Right cardiac atrium (tissue), 5 donors: ENCODE results near the gene KIF25. TPM values are rescaled to one million over a fixed set of nuclear protein-coding genes. Genes with fewer than 3 reads are reported as not detected.

Experiments used
- ATAC-seq, 2 donors: fragments of 200-7000 bp; cut with Tn5 transposase; one replicate each; pipeline versions ENCODE4 v1.8.0 to v1.9.1; 2020; ENCODE audit warnings: moderate library complexity in 2 of 2, mild to moderate bottlenecking in 1 of 2
- DNase-seq, 3 donors: peaks; one replicate each; pipeline ENCODE4 v3.0.0-alpha.2; 2020
- H3K27ac ChIP-seq: one replicate; pipeline ENCODE4 v1.5.1; 2013; ENCODE audit warnings: mild to moderate bottlenecking, low read length, control low read depth, moderate library complexity
- H3K27me3 ChIP-seq: one replicate; pipeline ENCODE4 v1.6.1; 2013; ENCODE audit not compliant: control insufficient read depth, insufficient read depth
- H3K4me1 ChIP-seq: one replicate; pipeline ENCODE4 v1.6.1; 2013; ENCODE audit warnings: low read length; ENCODE audit not compliant: control insufficient read depth, insufficient read depth
- H3K4me3 ChIP-seq: one replicate; pipeline ENCODE4 v1.5.1; 2013; ENCODE audit warnings: low read length, control low read depth
- H3K9me3 ChIP-seq: one replicate; pipeline ENCODE4 v1.6.1; 2013; ENCODE audit warnings: low read length; ENCODE audit not compliant: control insufficient read depth
- WGBS: extraction: QIAGEN DNeasy Blood & Tissue Kit; methylation state at CpG from one replicate; pipeline ENCODE4 v1.1.7; 2013; 5-methylcytosine and 5-hydroxymethylcytosine counted together
- intact Hi-C, 4 donors: fragments of 100-400 bp; cut with DNase I; formaldehyde crosslinking; loops; one replicate each; pipeline versions ENCODE4 v1.11.0 to v1.14.0; 2022 to 2023
- polyA plus RNA-seq: library from polyadenylated mRNA; stranded (reverse); fragments of 200-250 nt; gene quantifications from one replicate; pipeline ENCODE4 v1.2.3, GENCODE V29; 2013
- total RNA-seq, 4 donors: library from RNA; stranded (reverse); fragmentation: NEBNext Ultra II Directional; extraction: Animal tissue kit (Norgen Biotek cat#: 25700); gene quantifications; one replicate each; pipeline ENCODE4 v1.2.1, GENCODE V29; 2021
- donor health status: healthy with polysubstance abuse.
- donor health status: DM: no; HTN: yes; CAD: no.
- donor health status: DM: no; HTN: no; CAD: no.
- donor health status: DM: no; HTN: yes; CAD: no; lungs with severe emphysema.
- donor health status: DM: yes; HTN: yes; CAD: no.

The KIF25 gene
- total and polyA plus RNA-seq, 5 donors, result 0.25 to 0.29 TPM; not detected in 3

DNA sequence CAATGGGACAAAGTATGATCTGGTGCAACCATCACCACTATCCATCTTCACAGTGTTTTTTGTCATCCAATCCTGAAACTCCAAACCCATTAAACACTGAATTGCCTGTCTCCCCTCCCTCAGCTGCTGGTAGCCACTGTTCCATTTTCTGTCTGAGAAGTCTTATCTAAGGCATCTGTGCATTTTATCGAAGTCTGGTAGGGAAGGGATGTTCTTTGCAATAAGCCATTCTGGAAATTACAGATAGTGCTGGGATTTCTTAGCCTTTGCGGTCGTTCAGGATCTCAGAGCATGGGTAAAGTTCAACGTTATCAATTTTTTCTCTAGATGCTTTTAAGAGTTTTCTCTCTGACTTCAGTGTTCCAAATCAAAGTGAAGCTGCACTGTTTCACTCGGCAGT is 24.1 kb downstream of the KIF25 start:
- no peak for DNase-seq
- intact Hi-C loops, result no loop called here
- ATAC-seq, result no peak
- WGBS, result 73% methylated on average over 5 of the region's 5 CpGs
- Histone ChIP-seq H3K27ac (no peak overlapping the region), H3K4me3 (no peak overlapping the region), H3K27me3 (no peaks in the 10 kb centered on the region), H3K9me3 (no peaks in the 10 kb centered on the region), H3K4me1 (no peaks in the 10 kb centered on the region)

GRCh38 chr6:168022488-168023321 is 25.2 kb downstream of the KIF25 start:
- no peaks in the 10 kb centered on the region for H3K27me3 ChIP-seq
- H3K4me3 ChIP-seq, result no peak overlapping the region
- H3K27ac ChIP-seq, result no peak overlapping the region
- DNase-seq, result no peak
- 88% methylated on average over 7 of the region's 7 CpGs for WGBS
- intact Hi-C loops, result no loop called here
- H3K9me3 ChIP-seq, result no peaks in the 10 kb centered on the region
- no peaks in the 10 kb centered on the region for H3K4me1 ChIP-seq
- ATAC-seq, result no peak

GRCh38 chr6:168024951-168025510 is 27.6 kb downstream of the KIF25 start:
- no peaks in the 10 kb centered on the region for H3K4me1 ChIP-seq
- no peaks in the 10 kb centered on the region for H3K9me3 ChIP-seq
- WGBS, result 88% methylated on average over 18 of the region's 18 CpGs
- no peak for DNase-seq
- intact Hi-C loops, result no loop called here
- H3K4me3 ChIP-seq, result no peak overlapping the region
- no peaks in the 10 kb centered on the region for H3K27me3 ChIP-seq
- no peak overlapping the region for H3K27ac ChIP-seq
- ATAC-seq, result no peak

GRCh38 chr6:168025831-168026710 is 28.6 kb downstream of the KIF25 start:
- no peak for DNase-seq
- Histone ChIP-seq H3K27ac (no peak overlapping the region), H3K4me1 (no peaks in the 10 kb centered on the region), H3K4me3 (no peak overlapping the region), H3K27me3 (no peaks in the 10 kb centered on the region), H3K9me3 (no peaks in the 10 kb centered on the region)
- intact Hi-C loops, result no loop called here
- 89% methylated on average over 20 of the region's 20 CpGs for WGBS
- no peak for ATAC-seq

DNA sequence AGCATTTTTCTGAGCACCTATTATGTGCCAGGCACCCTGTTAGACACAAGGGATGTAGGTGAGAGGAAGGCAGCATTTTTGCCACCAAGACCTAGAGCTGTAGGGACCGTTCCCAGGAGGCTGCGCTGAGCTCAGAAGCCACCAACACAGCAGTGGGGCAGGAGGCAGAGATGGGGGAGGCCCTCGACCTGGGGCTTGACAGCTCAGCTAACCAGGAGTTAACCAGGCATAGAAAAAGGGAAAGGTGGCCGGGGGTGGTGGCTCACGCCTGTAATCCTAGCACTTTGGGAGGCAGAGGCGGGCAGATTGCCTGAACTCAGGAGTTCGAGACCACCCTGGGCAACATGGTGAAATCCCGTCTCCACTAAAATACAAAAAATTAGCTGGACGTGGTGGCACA is 29.5 kb downstream of the KIF25 start:
- H3K9me3 ChIP-seq, result no peaks in the 10 kb centered on the region
- no peak for ATAC-seq
- peaks cover 3% of the 10 kb centered on the region for H3K4me1 ChIP-seq
- no peak overlapping the region for H3K4me3 ChIP-seq
- H3K27me3 ChIP-seq, result no peaks in the 10 kb centered on the region
- WGBS, result 96% methylated on average over 9 of the region's 9 CpGs
- no peak overlapping the region for H3K27ac ChIP-seq
- intact Hi-C loops, result no loop called here
- DNase-seq, result no peak

GRCh38 chr6:168027521-168027920 is 30.1 kb downstream of the KIF25 start:
- WGBS, result 93% methylated on average over 16 of the region's 16 CpGs
- H3K9me3 ChIP-seq, result no peaks in the 10 kb centered on the region
- ATAC-seq (no peak), DNase-seq (no peak)
- no peak overlapping the region for H3K4me3 ChIP-seq
- intact Hi-C loops, result no loop called here
- H3K27me3 ChIP-seq, result no peaks in the 10 kb centered on the region
- H3K4me1 ChIP-seq, result peaks cover 4% of the 10 kb centered on the region
- H3K27ac ChIP-seq, result no peak overlapping the region

GRCh38 chr6:168028181-168028580 is 30.7 kb downstream of the KIF25 start:
- Histone ChIP-seq H3K9me3 (no peaks in the 10 kb centered on the region), H3K27me3 (no peaks in the 10 kb centered on the region), H3K4me3 (no peak overlapping the region), H3K27ac (no peak overlapping the region), H3K4me1 (peaks cover 4% of the 10 kb centered on the region)
- intact Hi-C loops, result no loop called here
- no peak for ATAC-seq
- DNase-seq, result no peak
- 87% methylated on average over 9 of the region's 9 CpGs for WGBS

DNA sequence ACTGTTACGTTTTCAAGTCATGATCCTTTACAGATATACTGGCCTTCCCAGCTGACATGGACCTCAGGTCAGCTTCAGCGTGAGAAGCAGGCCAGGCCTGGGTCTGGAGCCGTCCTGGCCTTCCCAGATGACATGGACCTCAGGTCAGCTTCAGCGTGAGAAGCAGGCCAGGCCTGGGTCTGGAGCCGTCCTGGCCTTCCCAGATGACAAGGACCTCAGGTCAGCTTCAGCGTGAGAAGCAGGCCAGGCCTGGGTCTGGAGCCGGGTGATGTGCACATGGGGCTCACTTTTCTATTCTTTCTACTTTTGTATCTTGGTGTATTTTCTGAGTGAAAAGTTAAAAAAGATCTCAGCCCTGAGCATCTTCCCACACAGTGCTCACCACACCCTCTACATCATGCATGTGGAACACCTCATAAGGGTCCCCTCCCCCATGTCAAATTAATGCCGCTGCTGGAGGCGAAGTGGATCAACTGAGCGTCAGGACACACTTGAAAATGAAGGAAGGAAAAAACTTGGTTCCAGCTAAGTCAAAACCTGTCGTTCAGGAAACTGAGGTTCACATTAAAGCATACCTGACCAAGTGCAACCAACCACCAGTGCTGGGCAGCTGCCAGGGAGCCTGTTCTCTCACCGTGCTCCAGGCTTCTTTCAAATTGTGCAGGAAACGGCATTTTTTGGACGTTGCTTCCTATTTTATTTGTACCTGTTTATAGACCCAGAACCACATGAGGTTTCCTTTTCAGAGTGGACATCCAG is 32.2 kb downstream of the KIF25 start:
- WGBS, result 80% methylated on average over 14 of the region's 14 CpGs
- Histone ChIP-seq H3K9me3 (no peaks in the 10 kb centered on the region), H3K27ac (peak overlapping the region; percentile 8), H3K4me3 (no peak overlapping the region), H3K27me3 (no peaks in the 10 kb centered on the region), H3K4me1 (peaks cover 4% of the 10 kb centered on the region)
- no peak for ATAC-seq
- DNase-seq, result peak in 1 of 3 donors; percentile 25
- intact Hi-C loops, result loop anchor here in 1 of 4 donors (10.0 kb wide), 1 partner anchor 95 kb away; no protein-coding TSS in a partner anchor

GRCh38 chr6:168030218-168030746 is 32.8 kb downstream of the KIF25 start:
- DNase-seq, result no peak
- intact Hi-C loops, result loop anchor here in 1 of 4 donors (10.0 kb wide), 1 partner anchor 95 kb away; no protein-coding TSS in a partner anchor
- H3K4me3 ChIP-seq, result no peak overlapping the region

DNA sequence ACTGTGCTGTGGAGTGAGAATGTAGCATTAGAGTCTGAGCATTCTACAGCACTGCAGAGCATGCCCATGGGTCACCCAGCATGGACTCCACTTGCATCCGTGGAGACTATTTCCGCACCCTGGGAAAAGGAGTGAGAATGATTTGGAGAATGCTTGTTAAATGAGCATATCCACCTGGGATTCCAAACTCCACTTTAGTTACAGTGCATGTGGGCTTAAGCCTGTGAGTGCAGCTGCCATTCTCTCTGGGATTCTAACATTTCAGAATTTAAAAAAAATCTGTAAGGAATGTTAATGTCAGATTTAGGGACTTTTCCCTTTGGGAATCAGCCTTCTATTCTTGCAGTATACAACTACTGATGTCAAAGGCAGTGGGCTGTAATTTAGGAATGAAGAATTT is 33.4 kb downstream of the KIF25 start:
- no peak for DNase-seq
- H3K4me3 ChIP-seq, result no peak overlapping the region
- no peaks in the 10 kb centered on the region for H3K27me3 ChIP-seq
- H3K27ac ChIP-seq, result peak overlapping the region; percentile 61
- 52% methylated on average over 2 of the region's 2 CpGs for WGBS
- intact Hi-C loops, result loop anchor here in 1 of 4 donors (10.0 kb wide), 1 partner anchor 96 kb away; no protein-coding TSS in a partner anchor
- no peak for ATAC-seq
- H3K4me1 ChIP-seq, result peaks cover 4% of the 10 kb centered on the region
- no peaks in the 10 kb centered on the region for H3K9me3 ChIP-seq

More at GRCh38 chr6:168030218-168030746, 32.8 kb downstream of the KIF25 start:
- Histone ChIP-seq H3K9me3 (no peaks in the 10 kb centered on the region), H3K27me3 (no peaks in the 10 kb centered on the region), H3K4me1 (peaks cover 4% of the 10 kb centered on the region), H3K27ac (peak overlapping the region; percentile 61)
- ATAC-seq, result no peak
- WGBS, result 41% methylated on average over 5 of the region's 5 CpGs
